ENCODE data around the gene CSMD2.

Gene CSMD2

DNA sequence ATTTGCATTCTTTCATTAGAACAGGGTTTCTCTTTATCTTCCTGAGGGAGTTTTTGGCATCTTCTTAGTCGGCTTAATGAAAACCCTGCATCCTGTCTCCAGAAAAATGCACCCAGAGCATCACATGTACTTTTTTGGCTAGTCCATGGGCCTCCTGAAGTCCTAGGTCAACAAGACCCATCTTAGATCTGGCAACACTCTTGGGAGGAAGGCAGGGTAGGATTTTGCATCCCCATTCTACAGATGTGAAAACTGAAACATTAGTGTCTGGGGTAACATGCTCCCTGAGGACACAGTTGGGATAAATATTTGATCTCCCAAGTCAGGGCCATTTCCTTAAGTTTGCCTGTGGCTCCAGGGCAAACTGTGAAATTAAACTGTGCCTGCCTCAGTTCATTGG is 341.2 kb downstream of the CSMD2 start:
- Histone ChIP-seq H3K4me2 (ENCODE audit: low read depth, low read length, poor library complexity, severe bottlenecking) (no peak overlapping the region), H3K9ac (ENCODE audit: low read depth, low read length, poor library complexity, severe bottlenecking) (no peak overlapping the region), H3K4me1 (ENCODE audit: insufficient read depth, low read length, poor library complexity, severe bottlenecking) (no peaks in the 10 kb centered on the region), H4K20me1 (ENCODE audit: insufficient read depth, low read length, poor library complexity, severe bottlenecking) (no peaks in the 10 kb centered on the region), H3K27me3 (ENCODE audit: insufficient read depth, low read length, poor library complexity, severe bottlenecking) (no peaks in the 10 kb centered on the region), H2AFZ (ENCODE audit: low read length) (no peak overlapping the region), H3K9me2 (replicated peaks; ENCODE audit: low read depth, low read length) (no peaks in the 10 kb centered on the region), H3K36me3 (ENCODE audit: insufficient read depth, low read length) (no peaks in the 10 kb centered on the region), H3K79me2 (ENCODE audit: insufficient read depth, low read length) (no peaks in the 10 kb centered on the region), H3F3A (ENCODE audit: low read depth) (no peaks in the 10 kb centered on the region), H3K4me3 (ENCODE audit: low read length, poor library complexity, severe bottlenecking) (no peak overlapping the region), H3K9me3 (ENCODE audit: insufficient read depth, low read depth, low read length) (peaks cover 6% of the 10 kb centered on the region; the same call in 1 of the 2 replicates)
- no peak for TF ChIP-seq EZH2phosphoT487 (IDR thresholded peaks at IDR 0.05; ENCODE audit: borderline replicate concordance)
- no peak for TF ChIP-seq CTCF (conservative IDR thresholded peaks at IDR 0.05; ENCODE audit: low read length)

- TF ChIP-seq CTCF (conservative IDR thresholded peaks at IDR 0.05; ENCODE audit: low read length) (no peak), EZH2phosphoT487 (IDR thresholded peaks at IDR 0.05; ENCODE audit: borderline replicate concordance) (no peak)
- no peak overlapping the region for H3K9ac ChIP-seq (ENCODE audit: low read depth, low read length, poor library complexity, severe bottlenecking)
- no peak overlapping the region for H3K4me3 ChIP-seq (ENCODE audit: low read length, poor library complexity, severe bottlenecking)
- H3K4me2 ChIP-seq (ENCODE audit: low read depth, low read length, poor library complexity, severe bottlenecking) = no peak overlapping the region
- H2AFZ ChIP-seq (ENCODE audit: low read length) = no peak overlapping the region
- no peaks in the 10 kb centered on the region for H3K36me3 ChIP-seq (ENCODE audit: insufficient read depth, low read length)
- H3F3A ChIP-seq (ENCODE audit: low read depth) = no peaks in the 10 kb centered on the region
- H3K4me1 ChIP-seq (ENCODE audit: insufficient read depth, low read length, poor library complexity, severe bottlenecking) = no peaks in the 10 kb centered on the region
- H3K9me2 ChIP-seq (replicated peaks; ENCODE audit: low read depth, low read length) = no peaks in the 10 kb centered on the region
- no peaks in the 10 kb centered on the region for H4K20me1 ChIP-seq (ENCODE audit: insufficient read depth, low read length, poor library complexity, severe bottlenecking)
- H3K27me3 ChIP-seq (ENCODE audit: insufficient read depth, low read length, poor library complexity, severe bottlenecking) = no peaks in the 10 kb centered on the region
- H3K9me3 ChIP-seq (ENCODE audit: insufficient read depth, low read depth, low read length) = peaks cover 2% of the 10 kb centered on the region; the same call in 1 of the 2 replicates
- H3K79me2 ChIP-seq (ENCODE audit: insufficient read depth, low read length) = no peaks in the 10 kb centered on the region
Measured at GRCh38 chr1:33823401-33823800, 341.6 kb downstream of the CSMD2 start.

GRCh38 chr1:33822396-33822795 is 342.6 kb downstream of the CSMD2 start:
- H3K4me1 ChIP-seq (ENCODE audit: insufficient read depth, low read length, poor library complexity, severe bottlenecking) = no peaks in the 10 kb centered on the region
- H3K9ac ChIP-seq (ENCODE audit: low read depth, low read length, poor library complexity, severe bottlenecking) = no peak overlapping the region
- no peaks in the 10 kb centered on the region for H4K20me1 ChIP-seq (ENCODE audit: insufficient read depth, low read length, poor library complexity, severe bottlenecking)
- no peaks in the 10 kb centered on the region for H3K27me3 ChIP-seq (ENCODE audit: insufficient read depth, low read length, poor library complexity, severe bottlenecking)
- no peaks in the 10 kb centered on the region; the same call in 1 of the 2 replicates for H3K9me3 ChIP-seq (ENCODE audit: insufficient read depth, low read depth, low read length)
- H3K79me2 ChIP-seq (ENCODE audit: insufficient read depth, low read length) = no peaks in the 10 kb centered on the region
- H3K36me3 ChIP-seq (ENCODE audit: insufficient read depth, low read length) = no peaks in the 10 kb centered on the region
- H3K4me3 ChIP-seq (ENCODE audit: low read length, poor library complexity, severe bottlenecking) = no peak overlapping the region
- H3F3A ChIP-seq (ENCODE audit: low read depth) = no peaks in the 10 kb centered on the region
- H3K9me2 ChIP-seq (replicated peaks; ENCODE audit: low read depth, low read length) = no peaks in the 10 kb centered on the region
- H2AFZ ChIP-seq (ENCODE audit: low read length) = no peak overlapping the region
- no peak overlapping the region for H3K4me2 ChIP-seq (ENCODE audit: low read depth, low read length, poor library complexity, severe bottlenecking)
- TF ChIP-seq EZH2phosphoT487 (IDR thresholded peaks at IDR 0.05; ENCODE audit: borderline replicate concordance) (no peak), CTCF (conservative IDR thresholded peaks at IDR 0.05; ENCODE audit: low read length) (no peak)
